Neutrophil (primary cell): ENCODE measurements around the gene TTF2.

Experiments used
- H3K27ac ChIP-seq: fragments of 200-600 bp; sonication (generic); 2 replicates; pipeline ENCODE4 v1.5.1; 2016; ENCODE audit warnings: mild to moderate bottlenecking, moderate library complexity
- H3K27me3 ChIP-seq: fragments of 200-600 bp; sonication (generic); 2 replicates; pipeline ENCODE4 v1.6.0; 2016; ENCODE audit warnings: mild to moderate bottlenecking
- H3K36me3 ChIP-seq: fragments of 200-600 bp; sonication (generic); 2 replicates; pipeline ENCODE4 v1.5.1; 2017
- H3K4me1 ChIP-seq, 2 experiments: fragments of 200-600 bp in 1 of 2; sonication (generic) in 1 of 2; 1 replicate in 1 of 2; 2 replicates in 1 of 2; pipeline versions ENCODE4 v1.5.1 to v1.6.1; 2013 to 2016; ENCODE audit warnings: low read depth in 1 of 2, low read length in 1 of 2, mild to moderate bottlenecking in 1 of 2, moderate library complexity in 1 of 2; ENCODE audit not compliant: control insufficient read depth in 1 of 2, insufficient read depth in 1 of 2
- H3K4me3 ChIP-seq, 2 experiments: fragments of 200-600 bp in 1 of 2; sonication (generic) in 1 of 2; 1 replicate in 1 of 2; 2 replicates in 1 of 2; pipeline ENCODE4 v1.5.1; 2013 to 2016; ENCODE audit warnings: low read depth in 1 of 2, low read length in 1 of 2, mild to moderate bottlenecking in 1 of 2, moderate library complexity in 1 of 2
- H3K9me3 ChIP-seq: fragments of 200-600 bp; sonication (generic); 2 replicates; pipeline ENCODE4 v1.5.1; 2016
- CTCF ChIP-seq: fragments of 200-600 bp; sonication (generic); IDR thresholded peaks from 2 replicates; pipeline ENCODE4 v1.5.1; 2016; ENCODE audit warnings: antibody characterized with exemption

Gene TTF2

GRCh38 chr1:117026361-117026760, 33.8 kb upstream of the TTF2 start:
- H3K27ac ChIP-seq = no peak overlapping the region
- TF ChIP-seq CTCF = no peak
- H3K27me3 ChIP-seq = no peaks in the 10 kb centered on the region
- peaks cover 93% of the 10 kb centered on the region for H3K36me3 ChIP-seq
- H3K9me3 ChIP-seq = no peaks in the 10 kb centered on the region
- no peak overlapping the region for H3K4me3 ChIP-seq
- no peaks in the 10 kb centered on the region for H3K4me1 ChIP-seq

- Histone ChIP-seq H3K4me3 (no peak overlapping the region), H3K4me1 (no peaks in the 10 kb centered on the region), H3K27me3 (no peaks in the 10 kb centered on the region), H3K27ac (no peak overlapping the region), H3K36me3 (peaks cover 97% of the 10 kb centered on the region), H3K9me3 (no peaks in the 10 kb centered on the region)
- no peak for TF ChIP-seq CTCF
Observed at GRCh38 chr1:117029685-117030084, 30.4 kb upstream of the TTF2 start.

- Histone ChIP-seq H3K36me3 (peaks cover 96% of the 10 kb centered on the region), H3K4me1 (no peaks in the 10 kb centered on the region), H3K4me3 (no peak overlapping the region), H3K27ac (no peak overlapping the region), H3K27me3 (no peaks in the 10 kb centered on the region), H3K9me3 (no peaks in the 10 kb centered on the region)
- TF ChIP-seq CTCF = no peak
Observed at GRCh38 chr1:117030271-117030877, 29.8 kb upstream of the TTF2 start.

- no peak for TF ChIP-seq CTCF
- H3K4me3 ChIP-seq = no peak overlapping the region
Observed at GRCh38 chr1:117032266-117032665, 27.9 kb upstream of the TTF2 start.

GRCh38 chr1:117032681-117033539, 27.2 kb upstream of the TTF2 start:
- H3K4me3 ChIP-seq = no peak overlapping the region
- H3K27ac ChIP-seq = no peak overlapping the region
- no peaks in the 10 kb centered on the region for H3K27me3 ChIP-seq
- no peak for TF ChIP-seq CTCF
- peaks cover 96% of the 10 kb centered on the region for H3K36me3 ChIP-seq
- no peaks in the 10 kb centered on the region for H3K9me3 ChIP-seq
- H3K4me1 ChIP-seq = no peaks in the 10 kb centered on the region

More at GRCh38 chr1:117032266-117032665, 27.9 kb upstream of the TTF2 start:
- Histone ChIP-seq H3K36me3 (peaks cover 96% of the 10 kb centered on the region), H3K9me3 (no peaks in the 10 kb centered on the region), H3K27me3 (no peaks in the 10 kb centered on the region), H3K4me1 (no peaks in the 10 kb centered on the region), H3K27ac (no peak overlapping the region)
